ENCODE results near the gene TAS1R3. TPM values are rescaled to one million over a fixed set of nuclear protein-coding genes. Genes with fewer than 3 reads are reported as not detected.

The TAS1R3 gene
- total RNA-seq, 3 donors from 2014 or later, result 0.57 to 1.1 (median 0.96) TPM

DNA sequence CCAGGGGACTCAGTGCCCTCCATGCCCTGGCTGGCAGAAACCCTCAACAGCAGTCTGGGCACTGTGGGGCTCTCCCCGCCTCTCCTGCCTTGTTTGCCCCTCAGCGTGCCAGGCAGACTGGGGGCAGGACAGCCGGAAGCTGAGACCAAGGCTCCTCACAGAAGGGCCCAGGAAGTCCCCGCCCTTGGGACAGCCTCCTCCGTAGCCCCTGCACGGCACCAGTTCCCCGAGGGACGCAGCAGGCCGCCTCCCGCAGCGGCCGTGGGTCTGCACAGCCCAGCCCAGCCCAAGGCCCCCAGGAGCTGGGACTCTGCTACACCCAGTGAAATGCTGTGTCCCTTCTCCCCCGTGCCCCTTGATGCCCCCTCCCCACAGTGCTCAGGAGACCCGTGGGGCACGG is 2.8 kb upstream of the TAS1R3 start:
- Histone ChIP-seq H3K36me3 (ENCODE audit: low read depth) (peaks cover 3% of the 10 kb centered on the region), H3K4me1 (ENCODE audit: low read depth) (peaks cover 38% of the 10 kb centered on the region), H3K9me3 (no peaks in the 10 kb centered on the region), H3K4me3 (no peak overlapping the region)
- intact Hi-C loops (cut with DNase I, micrococcal nuclease), result no loop called here
- TF ChIP-seq, protein P1, sequence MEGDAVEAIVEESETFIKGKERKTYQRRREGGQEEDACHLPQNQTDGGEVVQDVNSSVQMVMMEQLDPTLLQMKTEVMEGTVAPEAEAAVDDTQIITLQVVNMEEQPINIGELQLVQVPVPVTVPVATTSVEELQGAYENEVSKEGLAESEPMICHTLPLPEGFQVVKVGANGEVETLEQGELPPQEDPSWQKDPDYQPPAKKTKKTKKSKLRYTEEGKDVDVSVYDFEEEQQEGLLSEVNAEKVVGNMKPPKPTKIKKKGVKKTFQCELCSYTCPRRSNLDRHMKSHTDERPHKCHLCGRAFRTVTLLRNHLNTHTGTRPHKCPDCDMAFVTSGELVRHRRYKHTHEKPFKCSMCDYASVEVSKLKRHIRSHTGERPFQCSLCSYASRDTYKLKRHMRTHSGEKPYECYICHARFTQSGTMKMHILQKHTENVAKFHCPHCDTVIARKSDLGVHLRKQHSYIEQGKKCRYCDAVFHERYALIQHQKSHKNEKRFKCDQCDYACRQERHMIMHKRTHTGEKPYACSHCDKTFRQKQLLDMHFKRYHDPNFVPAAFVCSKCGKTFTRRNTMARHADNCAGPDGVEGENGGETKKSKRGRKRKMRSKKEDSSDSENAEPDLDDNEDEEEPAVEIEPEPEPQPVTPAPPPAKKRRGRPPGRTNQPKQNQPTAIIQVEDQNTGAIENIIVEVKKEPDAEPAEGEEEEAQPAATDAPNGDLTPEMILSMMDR (IDR thresholded peaks at IDR 0.05), result no peak
- ATAC-seq (no peak), DNase-seq (no peak)

DNA sequence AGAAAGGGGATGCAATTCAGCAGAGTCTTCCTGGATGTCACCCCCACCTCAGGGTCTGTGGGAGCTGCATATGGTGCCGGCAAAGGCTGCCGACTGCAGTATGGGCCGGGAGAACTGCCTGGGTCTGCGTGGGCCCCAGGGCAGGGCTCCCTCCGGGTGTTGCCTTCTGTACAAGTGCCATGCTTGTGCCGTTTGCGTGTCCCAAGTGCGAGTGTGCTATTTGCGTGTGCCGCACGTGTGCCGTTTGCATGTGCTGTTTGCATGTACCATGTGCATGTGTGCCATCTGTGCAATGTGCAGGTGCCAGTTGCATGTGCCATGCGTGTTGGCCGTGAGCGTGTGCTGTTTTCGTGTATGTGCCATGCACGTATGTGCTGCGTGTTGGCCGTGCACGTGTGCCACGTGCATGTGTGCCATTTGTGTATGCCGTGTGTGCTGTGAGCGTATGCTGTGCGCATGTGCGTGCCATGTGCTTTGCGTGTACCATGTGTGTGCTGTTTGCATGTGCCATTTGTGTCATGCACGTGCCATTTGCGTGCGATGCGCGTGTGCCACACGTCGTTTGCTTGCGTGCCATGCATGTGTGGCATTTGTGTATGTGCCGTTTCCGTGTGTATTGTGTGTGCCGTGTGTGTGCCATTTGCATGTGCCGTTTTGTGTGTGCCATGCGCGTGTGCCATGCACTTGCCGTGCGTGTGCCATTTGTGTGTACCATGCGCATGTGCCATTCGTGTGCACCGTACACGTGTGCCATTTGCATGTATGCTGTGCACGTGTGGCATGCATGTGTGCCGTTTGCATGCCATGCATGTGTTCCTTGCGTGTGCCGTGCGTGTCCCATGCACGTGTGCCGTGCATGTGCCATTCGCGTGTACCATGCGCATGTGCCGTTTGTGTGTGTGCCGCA is 1.5 kb upstream of the TAS1R3 start:
- Histone ChIP-seq H3K4me1 (ENCODE audit: low read depth) (peaks cover 36% of the 10 kb centered on the region), H3K36me3 (ENCODE audit: low read depth) (no peaks in the 10 kb centered on the region)

DNA sequence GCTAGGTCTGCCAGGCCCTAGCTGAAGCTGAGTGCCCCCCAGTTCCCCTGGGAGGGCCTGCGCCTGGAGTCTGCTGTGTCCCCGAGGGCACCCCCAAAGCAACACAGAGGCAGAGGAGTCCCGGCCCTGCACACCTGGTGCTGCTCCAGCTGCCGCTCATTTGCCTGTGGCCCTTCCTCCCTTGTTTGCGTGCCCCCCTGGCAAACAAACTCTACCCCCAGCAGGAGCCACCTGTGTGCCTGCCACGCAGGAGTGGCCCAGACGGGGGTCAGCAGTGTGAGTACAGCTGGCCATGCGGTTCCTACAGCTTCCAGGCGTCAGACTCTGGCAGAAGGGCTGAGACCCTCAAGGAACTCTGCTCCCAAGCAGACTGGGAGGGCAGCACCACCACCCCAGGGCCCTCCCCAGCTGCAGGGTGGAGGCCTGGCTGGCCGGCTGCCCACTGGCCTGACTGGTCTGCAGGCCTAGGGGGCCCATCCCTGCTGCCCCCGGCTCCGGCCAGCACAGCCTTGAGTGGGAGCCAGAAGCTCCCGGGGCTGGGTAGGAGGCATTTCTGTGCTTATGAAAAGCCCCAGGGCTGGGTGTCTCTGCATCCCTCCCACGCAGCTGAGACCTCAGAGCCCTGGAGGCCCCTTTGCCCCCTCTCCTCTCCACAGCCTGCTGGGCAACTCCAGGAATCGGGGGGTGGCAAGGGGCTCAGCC is 563 bp upstream of the TAS1R3 start:
- intact Hi-C loops (cut with DNase I, micrococcal nuclease), result no loop called here
- no peak overlapping the region for H3K4me3 ChIP-seq
- TF ChIP-seq, protein P1 (IDR thresholded peaks at IDR 0.05), result no peak
- H3K9me3 ChIP-seq, result no peaks in the 10 kb centered on the region
- H3K36me3 ChIP-seq (ENCODE audit: low read depth), result no peaks in the 10 kb centered on the region
- DNase-seq (no peak), ATAC-seq (peak; percentile 0)
- peaks cover 34% of the 10 kb centered on the region for H3K4me1 ChIP-seq (ENCODE audit: low read depth)

More for the DNA sequence above, 1.5 kb upstream of the TAS1R3 start:
- TF ChIP-seq, protein P1 (IDR thresholded peaks at IDR 0.05), result no peak
- intact Hi-C loops (cut with DNase I, micrococcal nuclease), result no loop called here
- DNase-seq (no peak), ATAC-seq (no peak)
- no peak overlapping the region for H3K4me3 ChIP-seq
- no peaks in the 10 kb centered on the region for H3K9me3 ChIP-seq

DNA sequence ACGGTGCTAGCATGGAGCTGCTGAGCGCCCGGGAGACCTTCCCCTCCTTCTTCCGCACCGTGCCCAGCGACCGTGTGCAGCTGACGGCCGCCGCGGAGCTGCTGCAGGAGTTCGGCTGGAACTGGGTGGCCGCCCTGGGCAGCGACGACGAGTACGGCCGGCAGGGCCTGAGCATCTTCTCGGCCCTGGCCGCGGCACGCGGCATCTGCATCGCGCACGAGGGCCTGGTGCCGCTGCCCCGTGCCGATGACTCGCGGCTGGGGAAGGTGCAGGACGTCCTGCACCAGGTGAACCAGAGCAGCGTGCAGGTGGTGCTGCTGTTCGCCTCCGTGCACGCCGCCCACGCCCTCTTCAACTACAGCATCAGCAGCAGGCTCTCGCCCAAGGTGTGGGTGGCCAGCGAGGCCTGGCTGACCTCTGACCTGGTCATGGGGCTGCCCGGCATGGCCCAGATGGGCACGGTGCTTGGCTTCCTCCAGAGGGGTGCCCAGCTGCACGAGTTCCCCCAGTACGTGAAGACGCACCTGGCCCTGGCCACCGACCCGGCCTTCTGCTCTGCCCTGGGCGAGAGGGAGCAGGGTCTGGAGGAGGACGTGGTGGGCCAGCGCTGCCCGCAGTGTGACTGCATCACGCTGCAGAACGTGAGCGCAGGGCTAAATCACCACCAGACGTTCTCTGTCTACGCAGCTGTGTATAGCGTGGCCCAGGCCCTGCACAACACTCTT is 1.1 kb downstream of the TAS1R3 start:
- H3K9me3 ChIP-seq, result no peaks in the 10 kb centered on the region
- TF ChIP-seq, protein P1 (IDR thresholded peaks at IDR 0.05), result no peak
- peaks cover 23% of the 10 kb centered on the region for H3K4me1 ChIP-seq (ENCODE audit: low read depth)
- intact Hi-C loops (cut with DNase I, micrococcal nuclease), result no loop called here
- no peak overlapping the region for H3K4me3 ChIP-seq
- ATAC-seq, result no peak
- no peak for DNase-seq
- no peaks in the 10 kb centered on the region for H3K36me3 ChIP-seq (ENCODE audit: low read depth)

DNA sequence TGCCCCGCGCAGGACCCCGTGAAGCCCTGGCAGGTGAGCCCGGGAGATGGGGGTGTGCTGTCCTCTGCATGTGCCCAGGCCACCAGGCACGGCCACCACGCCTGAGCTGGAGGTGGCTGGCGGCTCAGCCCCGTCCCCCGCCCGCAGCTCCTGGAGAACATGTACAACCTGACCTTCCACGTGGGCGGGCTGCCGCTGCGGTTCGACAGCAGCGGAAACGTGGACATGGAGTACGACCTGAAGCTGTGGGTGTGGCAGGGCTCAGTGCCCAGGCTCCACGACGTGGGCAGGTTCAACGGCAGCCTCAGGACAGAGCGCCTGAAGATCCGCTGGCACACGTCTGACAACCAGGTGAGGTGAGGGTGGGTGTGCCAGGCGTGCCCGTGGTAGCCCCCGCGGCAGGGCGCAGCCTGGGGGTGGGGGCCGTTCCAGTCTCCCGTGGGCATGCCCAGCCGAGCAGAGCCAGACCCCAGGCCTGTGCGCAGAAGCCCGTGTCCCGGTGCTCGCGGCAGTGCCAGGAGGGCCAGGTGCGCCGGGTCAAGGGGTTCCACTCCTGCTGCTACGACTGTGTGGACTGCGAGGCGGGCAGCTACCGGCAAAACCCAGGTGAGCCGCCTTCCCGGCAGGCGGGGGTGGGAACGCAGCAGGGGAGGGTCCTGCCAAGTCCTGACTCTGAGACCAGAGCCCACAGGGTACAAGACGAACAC is 1.8 kb downstream of the TAS1R3 start:
- DNase-seq (peak in 2 of 3 donors; percentile 56 to 70), ATAC-seq (peak; percentile 58)
- no peaks in the 10 kb centered on the region for H3K36me3 ChIP-seq (ENCODE audit: low read depth)
- TF ChIP-seq, protein P1 (IDR thresholded peaks at IDR 0.05), result no peak
- peaks cover 23% of the 10 kb centered on the region for H3K4me1 ChIP-seq (ENCODE audit: low read depth)
- intact Hi-C loops (cut with DNase I, micrococcal nuclease), result no loop called here
- H3K9me3 ChIP-seq, result no peaks in the 10 kb centered on the region
- no peak overlapping the region for H3K4me3 ChIP-seq

Measured in mucosa of descending colon (tissue), 3 donors.